ENCODE data around the gene GNG12. TPM values are rescaled to one million over a fixed set of nuclear protein-coding genes. Genes with fewer than 3 reads are reported as not detected.

The GNG12 gene
- under 1 TPM; 0.32 to 0.34 TPM for total RNA-seq

DNA sequence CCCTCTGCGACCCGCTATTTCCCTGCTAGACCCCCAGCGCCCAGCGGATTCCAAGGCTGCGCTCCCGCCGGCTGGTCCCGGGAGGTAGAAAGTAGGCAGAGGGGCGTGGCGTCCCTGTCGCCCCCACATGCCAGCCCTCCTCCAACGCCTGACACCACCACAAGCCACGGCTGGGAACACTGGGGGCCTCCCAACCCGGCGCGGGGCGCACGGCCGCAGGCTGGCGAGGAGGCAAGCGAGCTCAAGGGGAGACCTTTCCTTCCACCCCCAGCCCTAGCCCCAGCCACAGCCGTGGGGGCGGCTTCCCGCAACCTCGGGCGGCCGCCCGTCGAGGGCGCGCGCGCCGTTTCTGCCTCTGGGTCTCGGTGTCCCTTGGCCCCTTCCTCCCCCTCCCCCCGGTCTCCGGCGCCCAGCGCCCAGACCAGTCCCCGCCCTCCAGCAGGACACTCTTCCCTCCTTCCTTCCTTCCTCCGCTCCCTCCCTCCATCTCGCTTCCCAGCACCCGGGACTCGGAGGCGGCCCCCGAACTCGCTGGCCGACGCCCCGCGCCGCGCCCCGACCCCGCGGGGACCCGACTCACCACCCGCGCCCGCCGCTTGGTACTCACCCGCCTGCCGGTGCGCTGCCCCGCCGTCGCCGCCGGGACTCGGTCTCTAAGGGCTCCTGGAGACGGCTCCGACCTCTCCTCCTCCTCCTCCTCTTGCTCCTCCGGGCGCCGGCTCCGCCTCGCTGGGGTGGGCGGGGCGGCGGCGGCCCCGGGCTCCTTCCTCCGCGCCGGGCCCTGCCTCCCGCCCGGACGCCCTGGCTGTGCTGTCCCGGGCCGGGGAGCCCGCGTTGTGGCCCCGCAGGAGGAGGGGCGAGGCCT is at the start of gene GNG12:
Gene GNG12, minus strand, starts transcription at position 731 of the 865 bp plus-strand sequence. CDS start 125,781 bp downstream, outside the sequence.
- Mint-ChIP-seq H3K4me1 (ENCODE audit: low read depth) (peaks cover 12% of the 10 kb centered on the region), H3K27me3 (ENCODE audit: low read depth) (peaks cover 64% of the 10 kb centered on the region), H3K9me3 (no peaks in the 10 kb centered on the region), H3K36me3 (ENCODE audit: insufficient read depth in 2 of 2) (no peaks in the 10 kb centered on the region), H3K27ac (no peak within 1 kb of the TSS), H3K4me3 (peak within 1 kb of the TSS; percentile 81 to 88)
- ATAC-seq (replicated peaks in 1 of 2) = peak; percentile 84
- DNase-seq = peak; percentile 47 to 48

DNA sequence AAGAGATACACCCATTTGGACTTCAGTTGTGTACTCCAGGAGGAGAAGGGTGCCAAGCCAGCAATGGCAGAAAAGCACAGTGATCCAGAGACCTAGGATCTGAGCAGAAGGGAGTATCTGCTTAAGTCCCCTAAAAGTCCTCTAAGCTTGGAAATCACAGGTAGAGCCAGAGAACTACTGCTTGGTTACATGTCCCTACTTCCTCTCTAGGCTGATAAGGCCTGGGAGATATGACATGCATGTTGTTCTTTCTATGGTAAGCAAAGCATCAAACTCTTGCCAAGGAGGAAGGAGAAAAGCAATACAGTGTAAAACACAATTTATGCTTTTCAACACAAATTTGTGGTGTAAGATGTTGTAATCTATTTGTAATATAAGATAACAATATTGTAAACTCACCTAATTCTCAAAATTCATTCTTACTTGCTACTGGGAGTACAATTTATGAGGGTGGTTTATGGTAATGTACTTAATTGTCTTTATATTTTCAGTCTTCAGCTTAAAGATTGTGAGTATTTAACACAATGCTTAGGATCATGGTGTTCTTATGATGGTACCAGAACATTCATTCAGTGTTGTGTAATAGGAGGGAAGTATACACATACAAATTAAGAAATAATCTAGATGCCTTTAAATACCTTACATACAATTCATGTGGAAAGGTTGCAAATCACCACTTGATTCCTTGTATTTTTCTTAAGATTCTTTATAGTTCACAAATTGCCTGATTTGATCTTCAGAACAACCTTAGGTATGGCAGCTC is 49.1 kb upstream of the GNG12 start:
- H3K4me1 Mint-ChIP-seq (ENCODE audit: low read depth) = no peaks in the 10 kb centered on the region
- H3K9me3 Mint-ChIP-seq = no peaks in the 10 kb centered on the region
- no peak for DNase-seq
- H3K4me3 Mint-ChIP-seq = no peak overlapping the region
- H3K27me3 Mint-ChIP-seq (ENCODE audit: low read depth) = peaks cover 9% of the 10 kb centered on the region
- H3K36me3 Mint-ChIP-seq (ENCODE audit: insufficient read depth in 2 of 2) = no peaks in the 10 kb centered on the region
- no peak for ATAC-seq (replicated peaks in 1 of 2)
- no peak overlapping the region for H3K27ac Mint-ChIP-seq

DNA sequence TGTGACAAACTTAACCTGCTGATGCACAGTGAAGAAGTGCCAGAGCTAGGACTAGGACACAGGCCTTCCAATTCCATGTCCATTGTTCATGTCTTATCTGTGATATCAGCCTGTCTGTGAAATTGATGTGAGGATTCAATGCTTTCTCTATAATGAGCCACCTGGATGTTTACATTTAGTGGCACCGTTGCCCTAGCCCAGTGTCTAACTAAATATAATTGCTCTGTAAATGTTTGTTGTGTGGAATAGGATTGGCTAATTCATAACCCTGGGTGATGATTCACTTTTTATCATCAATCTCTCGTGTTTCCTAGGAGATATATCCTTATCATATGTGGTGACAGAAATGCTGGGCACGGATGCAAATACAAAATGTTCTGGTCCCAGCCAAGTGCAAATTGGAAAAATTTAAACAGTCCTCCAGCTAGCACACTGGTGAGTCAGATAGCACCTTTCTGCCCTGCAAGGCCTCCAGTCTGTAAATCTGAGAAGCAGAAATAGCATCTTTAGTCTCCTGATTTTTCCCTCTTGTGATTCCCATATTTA is 46.9 kb upstream of the GNG12 start:
- no peaks in the 10 kb centered on the region for H3K4me1 Mint-ChIP-seq (ENCODE audit: low read depth)
- H3K4me3 Mint-ChIP-seq = no peak overlapping the region
- H3K36me3 Mint-ChIP-seq (ENCODE audit: insufficient read depth in 2 of 2) = no peaks in the 10 kb centered on the region
- no peak for DNase-seq
- no peak for ATAC-seq (replicated peaks in 1 of 2)
- peaks cover 7% of the 10 kb centered on the region for H3K27me3 Mint-ChIP-seq (ENCODE audit: low read depth)
- H3K9me3 Mint-ChIP-seq = peaks cover 0 to 2% of the 10 kb centered on the region in 2 donors
- no peak overlapping the region for H3K27ac Mint-ChIP-seq

DNA sequence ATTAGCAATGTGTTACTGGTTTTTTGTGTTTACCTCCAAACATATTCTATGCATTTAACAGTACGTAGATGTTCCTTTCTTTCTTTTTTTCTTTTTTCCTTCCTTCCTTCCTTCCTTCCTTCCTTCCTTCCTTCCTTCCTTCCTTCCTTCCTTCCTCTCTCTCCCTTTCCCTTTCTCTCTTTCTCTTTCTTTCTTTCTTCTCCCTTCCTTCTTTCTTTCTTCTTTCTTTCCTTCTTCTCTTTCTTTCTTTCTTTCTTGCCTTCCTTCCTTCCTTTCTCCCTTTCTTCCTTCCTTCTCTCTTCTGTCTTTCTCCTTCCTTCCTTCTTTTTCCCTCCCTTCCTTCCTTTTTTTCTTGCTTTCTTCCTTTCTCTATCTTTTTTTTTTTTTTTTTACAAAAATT is 46.2 kb upstream of the GNG12 start:
- peaks cover under 1% of the 10 kb centered on the region for H3K27me3 Mint-ChIP-seq (ENCODE audit: low read depth)
- no peak overlapping the region for H3K27ac Mint-ChIP-seq
- peaks cover 0 to 3% of the 10 kb centered on the region in 2 donors for H3K9me3 Mint-ChIP-seq
- no peak for ATAC-seq (replicated peaks in 1 of 2)
- no peak overlapping the region for H3K4me3 Mint-ChIP-seq
- H3K4me1 Mint-ChIP-seq (ENCODE audit: low read depth) = no peaks in the 10 kb centered on the region
- no peak for DNase-seq
- no peaks in the 10 kb centered on the region for H3K36me3 Mint-ChIP-seq (ENCODE audit: insufficient read depth in 2 of 2)

DNA sequence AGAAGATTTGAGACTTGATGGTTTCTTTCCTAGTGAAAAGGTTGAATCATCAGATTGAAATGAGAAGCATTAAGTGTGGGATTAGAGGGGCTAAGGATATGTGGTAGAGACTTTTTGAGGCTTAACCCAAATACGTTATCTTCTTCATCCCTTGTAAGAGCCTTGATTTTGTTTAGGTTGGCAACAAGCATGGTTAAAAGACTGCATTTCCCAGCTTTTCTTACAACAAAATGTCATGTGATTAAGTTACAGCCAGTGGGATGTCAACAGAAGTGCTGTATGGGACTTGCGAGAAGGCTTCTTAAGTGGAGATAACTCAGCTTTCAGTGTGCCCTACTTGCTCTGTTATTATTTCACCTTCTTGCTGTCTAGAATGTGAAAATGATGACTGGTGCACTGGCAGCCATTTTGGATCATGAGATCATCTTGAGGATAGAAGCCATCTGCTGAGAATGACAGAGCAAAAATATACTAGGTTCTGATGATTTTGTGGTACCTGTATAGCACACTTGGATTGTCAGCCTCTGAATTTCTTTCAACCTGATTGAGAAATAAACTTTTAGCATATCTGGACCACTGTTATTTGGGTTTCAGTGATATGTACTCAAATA is 41.3 kb upstream of the GNG12 start:
- peaks cover 13% of the 10 kb centered on the region for H3K27me3 Mint-ChIP-seq (ENCODE audit: low read depth)
- H3K9me3 Mint-ChIP-seq = peaks cover 0 to 5% of the 10 kb centered on the region in 2 donors
- H3K27ac Mint-ChIP-seq = no peak overlapping the region
- ATAC-seq (replicated peaks in 1 of 2) (no peak), DNase-seq (no peak)
- H3K36me3 Mint-ChIP-seq (ENCODE audit: insufficient read depth in 2 of 2) = peaks cover 0 to 2% of the 10 kb centered on the region in 2 donors
- H3K4me1 Mint-ChIP-seq (ENCODE audit: low read depth) = no peaks in the 10 kb centered on the region
- H3K4me3 Mint-ChIP-seq = no peak overlapping the region

- DNase-seq (no peak), ATAC-seq (replicated peaks in 1 of 2) (no peak)
- no peak overlapping the region for H3K4me3 Mint-ChIP-seq
- H3K27ac Mint-ChIP-seq = no peak overlapping the region
- no peaks in the 10 kb centered on the region for H3K4me1 Mint-ChIP-seq (ENCODE audit: low read depth)
- H3K27me3 Mint-ChIP-seq (ENCODE audit: low read depth) = peaks cover 30% of the 10 kb centered on the region
- H3K36me3 Mint-ChIP-seq (ENCODE audit: insufficient read depth in 2 of 2) = peaks cover 0 to 2% of the 10 kb centered on the region in 2 donors
- H3K9me3 Mint-ChIP-seq = peaks cover 0 to 2% of the 10 kb centered on the region in 2 donors
Measured at GRCh38 chr1:67869233-67869632, 36.0 kb upstream of the GNG12 start.

DNA sequence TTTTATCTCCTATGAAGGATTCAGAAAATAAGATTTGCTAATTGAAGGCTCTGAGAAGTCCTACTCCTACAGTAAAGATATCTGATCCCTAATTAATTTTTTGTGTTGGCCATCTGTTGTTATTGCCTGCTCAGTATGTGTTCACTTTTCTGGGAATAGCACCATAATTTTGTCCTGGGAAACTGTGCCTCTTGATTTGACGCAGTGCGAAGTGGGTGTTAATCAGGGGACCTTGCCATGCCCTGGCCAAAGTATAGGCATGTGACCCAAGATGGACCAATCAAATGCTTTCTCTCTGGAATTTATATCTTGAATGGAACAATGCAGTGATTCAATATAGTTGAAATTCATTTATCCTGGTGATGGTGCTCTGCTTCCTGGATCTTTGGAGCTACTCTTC is 30.4 kb upstream of the GNG12 start:
- DNase-seq (no peak), ATAC-seq (replicated peaks in 1 of 2) (no peak)
- no peaks in the 10 kb centered on the region for H3K9me3 Mint-ChIP-seq
- H3K27ac Mint-ChIP-seq = no peak overlapping the region
- peaks cover 50% of the 10 kb centered on the region for H3K27me3 Mint-ChIP-seq (ENCODE audit: low read depth)
- H3K36me3 Mint-ChIP-seq (ENCODE audit: insufficient read depth in 2 of 2) = no peaks in the 10 kb centered on the region
- H3K4me3 Mint-ChIP-seq = no peak overlapping the region
- H3K4me1 Mint-ChIP-seq (ENCODE audit: low read depth) = no peaks in the 10 kb centered on the region

- no peak overlapping the region for H3K4me3 Mint-ChIP-seq
- ATAC-seq (replicated peaks in 1 of 2) (no peak), DNase-seq (no peak)
- H3K27me3 Mint-ChIP-seq (ENCODE audit: low read depth) = peaks cover 55% of the 10 kb centered on the region
- no peaks in the 10 kb centered on the region for H3K36me3 Mint-ChIP-seq (ENCODE audit: insufficient read depth in 2 of 2)
- H3K27ac Mint-ChIP-seq = no peak overlapping the region
- no peaks in the 10 kb centered on the region for H3K4me1 Mint-ChIP-seq (ENCODE audit: low read depth)
- H3K9me3 Mint-ChIP-seq = no peaks in the 10 kb centered on the region
Measured at GRCh38 chr1:67862685-67863084, 29.4 kb upstream of the GNG12 start.

GRCh38 chr1:67861856-67862516 is 28.7 kb upstream of the GNG12 start:
- Mint-ChIP-seq H3K36me3 (ENCODE audit: insufficient read depth in 2 of 2) (no peaks in the 10 kb centered on the region), H3K4me3 (no peak overlapping the region), H3K9me3 (no peaks in the 10 kb centered on the region), H3K27me3 (ENCODE audit: low read depth) (peaks cover 55% of the 10 kb centered on the region), H3K27ac (no peak overlapping the region), H3K4me1 (ENCODE audit: low read depth) (no peaks in the 10 kb centered on the region)
- DNase-seq = no peak
- no peak for ATAC-seq (replicated peaks in 1 of 2)

GRCh38 chr1:67860776-67861175 is 27.5 kb upstream of the GNG12 start:
- DNase-seq (no peak), ATAC-seq (replicated peaks in 1 of 2) (no peak)
- no peaks in the 10 kb centered on the region for H3K9me3 Mint-ChIP-seq
- no peaks in the 10 kb centered on the region for H3K36me3 Mint-ChIP-seq (ENCODE audit: insufficient read depth in 2 of 2)
- no peaks in the 10 kb centered on the region for H3K4me1 Mint-ChIP-seq (ENCODE audit: low read depth)
- no peak overlapping the region for H3K4me3 Mint-ChIP-seq
- no peak overlapping the region for H3K27ac Mint-ChIP-seq
- peaks cover 55% of the 10 kb centered on the region for H3K27me3 Mint-ChIP-seq (ENCODE audit: low read depth)

GRCh38 chr1:67856921-67857320 is 23.7 kb upstream of the GNG12 start:
- Mint-ChIP-seq H3K27ac (no peak overlapping the region), H3K9me3 (no peaks in the 10 kb centered on the region), H3K4me1 (ENCODE audit: low read depth) (no peaks in the 10 kb centered on the region), H3K4me3 (no peak overlapping the region), H3K27me3 (ENCODE audit: low read depth) (peaks cover 32% of the 10 kb centered on the region), H3K36me3 (ENCODE audit: insufficient read depth in 2 of 2) (no peaks in the 10 kb centered on the region)
- ATAC-seq (replicated peaks in 1 of 2) (no peak), DNase-seq (no peak)

DNA sequence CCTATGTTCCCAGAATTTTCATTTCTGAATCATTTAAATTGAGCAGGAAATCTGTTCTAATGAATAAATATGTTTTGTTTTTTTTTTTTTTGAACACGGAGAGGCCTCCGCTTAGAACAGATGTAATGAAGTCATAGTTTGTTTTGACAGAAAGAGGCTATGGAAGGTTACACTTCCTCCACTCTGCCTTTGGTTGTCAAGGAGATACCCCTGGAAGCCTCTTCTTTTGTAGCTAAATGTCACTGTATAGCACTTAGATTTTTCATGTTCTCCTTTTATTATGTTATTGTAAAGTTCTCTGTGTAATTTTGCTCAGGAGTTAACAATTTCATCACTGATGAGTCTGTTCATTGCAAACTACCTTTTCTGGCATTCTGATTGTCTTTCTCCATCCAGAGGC is 22.7 kb upstream of the GNG12 start:
- no peaks in the 10 kb centered on the region for H3K36me3 Mint-ChIP-seq (ENCODE audit: insufficient read depth in 2 of 2)
- ATAC-seq (replicated peaks in 1 of 2) = no peak

More for the DNA sequence above, 22.7 kb upstream of the GNG12 start:
- DNase-seq = no peak
- no peaks in the 10 kb centered on the region for H3K4me1 Mint-ChIP-seq (ENCODE audit: low read depth)
- no peak overlapping the region for H3K4me3 Mint-ChIP-seq
- H3K27me3 Mint-ChIP-seq (ENCODE audit: low read depth) = peaks cover 27% of the 10 kb centered on the region
- no peak overlapping the region for H3K27ac Mint-ChIP-seq
- no peaks in the 10 kb centered on the region for H3K9me3 Mint-ChIP-seq
